Right lobe of liver (tissue), 6 donors: ENCODE measurements around the gene GRM7. TPM values are rescaled to one million over a fixed set of nuclear protein-coding genes. Genes with fewer than 3 reads are reported as not detected.
A peak's percentile ranks its signal among the peaks of the same experiment; 100 is the strongest.

Source experiments
- ATAC-seq, 4 donors: fragments of 200-7000 bp; cut with Tn5 transposase; one replicate each; pipeline ENCODE4 v1.9.1; 2020; ENCODE audit warnings: mild to moderate bottlenecking in 4 of 4, moderate library complexity in 4 of 4
- DNase-seq, 3 donors: peaks; one replicate each; pipeline ENCODE4 v3.0.0-alpha.2; 2020
- H3K27ac ChIP-seq, 3 donors: fragments of 200-600 bp; one replicate each; pipeline ENCODE4 v1.8.0; 2022
- H3K27me3 ChIP-seq, 2 donors: fragments of 200-600 bp; one replicate each; pipeline ENCODE4 v1.8.0; 2022
- H3K36me3 ChIP-seq, 4 donors: fragments of 200-600 bp; sonication (generic) in 1 of 4; one replicate each; pipeline versions ENCODE4 v1.5.1 to v1.8.0; 2017 to 2022; ENCODE audit warnings: control low read depth in 1 of 4
- H3K4me1 ChIP-seq, 4 donors: fragments of 200-600 bp; sonication (generic) in 1 of 4; one replicate each; pipeline versions ENCODE4 v1.5.1 to v1.8.0; 2017 to 2022; ENCODE audit warnings: control low read depth in 1 of 4
- H3K4me3 ChIP-seq, 3 donors: fragments of 200-600 bp; one replicate each; pipeline ENCODE4 v1.8.0; 2022
- H3K9me3 ChIP-seq, 4 donors: fragments of 200-600 bp; sonication (generic) in 1 of 4; one replicate each; pipeline versions ENCODE4 v1.5.1 to v1.8.0; 2017 to 2022; ENCODE audit warnings: control low read depth in 1 of 4
- POLR2A ChIP-seq: fragments of 450-650 bp; IDR thresholded peaks from one replicate; pipeline ENCODE4 v1.6.1; 2017; ENCODE audit warnings: antibody characterized with exemption, mild to moderate bottlenecking
- WGBS: methylation state at CpG from one replicate; pipeline ENCODE4 v1.1.6; 2018; ENCODE audit warnings: low coverage, low lambda C conversion rate; ENCODE audit not compliant: insufficient coverage; ENCODE audit errors: missing lambda C conversion rate; 5-methylcytosine and 5-hydroxymethylcytosine counted together
- intact Hi-C, 2 donors: fragments of 100-400 bp; cut with DNase I; formaldehyde crosslinking; loops; one replicate each; pipeline versions ENCODE4 v1.11.2 to v1.14.1; 2022
- total RNA-seq, 6 experiments: library from RNA; depleted of rRNA in 2 of 6; stranded (reverse); fragments of >200 nt in 2 of 6; fragmentation: NEBNext Ultra II Directional in 3 of 6; extraction: Animal tissue kit (Norgen Biotek cat#: 25700) in 3 of 6; gene quantifications; one replicate each; pipeline versions ENCODE4 v1.1.0 to v1.2.4, GENCODE V29; 2016 to 2023
- TF ChIP-seq, protein P1 (sequence below), 4 donors: fragments of 200-600 bp in 3 of 4; fragments of 450-650 bp in 1 of 4; IDR thresholded peaks; one replicate each; pipeline versions ENCODE4 v1.5.1 to v1.8.0; 2016 to 2022; ENCODE audit warnings: antibody characterized with exemption in 4 of 4, mild to moderate bottlenecking in 2 of 4
- donor health status: DM: no; HTN: yes; CAD: no.
- donor health status: DM: no; HTN: no; CAD: no.
- donor health status: DM: no; HTN: no; CAD: no.
- donor health status: DM: no; HTN: yes; CAD: no.
- donor health status: DM: no; HTN: yes; CAD: no.

GRM7 gene
- total RNA-seq, 6 experiments from 2014 or later = 0.20 to 0.56 TPM; not detected in 4

DNA sequence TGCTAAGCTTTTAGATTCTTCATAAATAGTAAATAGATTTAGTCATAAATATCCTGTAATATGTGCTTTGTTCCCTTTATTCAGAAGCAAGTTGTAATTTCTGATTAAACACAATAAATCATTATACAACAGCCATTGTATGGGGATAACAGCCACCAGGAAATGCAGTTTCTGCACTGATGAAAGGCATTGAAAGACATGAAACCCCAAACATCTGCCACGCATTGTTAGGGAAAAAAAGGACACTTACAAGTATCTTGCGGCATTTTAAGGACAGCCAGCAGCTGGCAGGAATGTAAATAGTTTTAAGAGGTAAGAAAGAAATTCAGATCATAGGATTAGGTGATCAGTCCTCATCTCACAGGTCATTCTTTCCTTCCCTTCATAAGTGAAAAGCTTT is 839.6 kb downstream of the GRM7 start:
- ATAC-seq (no peak), DNase-seq (no peak)
- WGBS = 47% methylated on average over 2 of the region's 2 CpGs

DNA sequence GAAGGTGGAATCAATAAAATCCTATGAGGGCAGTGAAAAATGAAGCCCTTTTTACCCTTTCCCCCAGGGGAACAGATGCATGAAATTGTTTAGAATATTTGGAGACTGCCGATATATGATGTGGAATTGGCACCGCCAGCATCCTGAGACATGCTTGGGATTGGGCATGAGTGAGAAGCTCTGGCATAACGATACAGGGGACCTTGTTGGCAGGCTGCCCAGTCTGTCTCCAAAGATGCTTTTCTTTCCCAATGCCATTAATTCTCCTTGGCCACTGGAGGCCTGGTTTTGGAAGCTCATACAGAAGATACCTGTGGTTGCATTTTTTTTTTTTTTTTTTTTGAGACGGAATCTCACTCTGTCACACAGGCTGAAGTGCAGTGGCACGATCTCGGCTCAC is 840.1 kb downstream of the GRM7 start:
- intact Hi-C loops = no loop called here
- Histone ChIP-seq H3K27me3 (no peaks in the 10 kb centered on the region), H3K9me3 (no peaks in the 10 kb centered on the region), H3K4me3 (no peak overlapping the region), H3K4me1 (no peaks in the 10 kb centered on the region), H3K36me3 (no peaks in the 10 kb centered on the region), H3K27ac (no peak overlapping the region)
- DNase-seq (no peak), ATAC-seq (no peak)
- WGBS = no CpG with 5 or more reads among the region's 6 CpGs
- no peak for TF ChIP-seq POLR2A
- TF ChIP-seq, protein P1, sequence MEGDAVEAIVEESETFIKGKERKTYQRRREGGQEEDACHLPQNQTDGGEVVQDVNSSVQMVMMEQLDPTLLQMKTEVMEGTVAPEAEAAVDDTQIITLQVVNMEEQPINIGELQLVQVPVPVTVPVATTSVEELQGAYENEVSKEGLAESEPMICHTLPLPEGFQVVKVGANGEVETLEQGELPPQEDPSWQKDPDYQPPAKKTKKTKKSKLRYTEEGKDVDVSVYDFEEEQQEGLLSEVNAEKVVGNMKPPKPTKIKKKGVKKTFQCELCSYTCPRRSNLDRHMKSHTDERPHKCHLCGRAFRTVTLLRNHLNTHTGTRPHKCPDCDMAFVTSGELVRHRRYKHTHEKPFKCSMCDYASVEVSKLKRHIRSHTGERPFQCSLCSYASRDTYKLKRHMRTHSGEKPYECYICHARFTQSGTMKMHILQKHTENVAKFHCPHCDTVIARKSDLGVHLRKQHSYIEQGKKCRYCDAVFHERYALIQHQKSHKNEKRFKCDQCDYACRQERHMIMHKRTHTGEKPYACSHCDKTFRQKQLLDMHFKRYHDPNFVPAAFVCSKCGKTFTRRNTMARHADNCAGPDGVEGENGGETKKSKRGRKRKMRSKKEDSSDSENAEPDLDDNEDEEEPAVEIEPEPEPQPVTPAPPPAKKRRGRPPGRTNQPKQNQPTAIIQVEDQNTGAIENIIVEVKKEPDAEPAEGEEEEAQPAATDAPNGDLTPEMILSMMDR (IDR thresholded peaks at IDR 0.05) = no peak

More for the DNA sequence above, 839.6 kb downstream of the GRM7 start:
- no peaks in the 10 kb centered on the region for H3K4me1 ChIP-seq
- no peak for TF ChIP-seq POLR2A
- TF ChIP-seq, protein P1 (IDR thresholded peaks at IDR 0.05) = no peak
- no peaks in the 10 kb centered on the region for H3K36me3 ChIP-seq
- H3K9me3 ChIP-seq = no peaks in the 10 kb centered on the region
- H3K27ac ChIP-seq = no peak overlapping the region
- no peaks in the 10 kb centered on the region for H3K27me3 ChIP-seq
- no peak overlapping the region for H3K4me3 ChIP-seq
- intact Hi-C loops = no loop called here

DNA sequence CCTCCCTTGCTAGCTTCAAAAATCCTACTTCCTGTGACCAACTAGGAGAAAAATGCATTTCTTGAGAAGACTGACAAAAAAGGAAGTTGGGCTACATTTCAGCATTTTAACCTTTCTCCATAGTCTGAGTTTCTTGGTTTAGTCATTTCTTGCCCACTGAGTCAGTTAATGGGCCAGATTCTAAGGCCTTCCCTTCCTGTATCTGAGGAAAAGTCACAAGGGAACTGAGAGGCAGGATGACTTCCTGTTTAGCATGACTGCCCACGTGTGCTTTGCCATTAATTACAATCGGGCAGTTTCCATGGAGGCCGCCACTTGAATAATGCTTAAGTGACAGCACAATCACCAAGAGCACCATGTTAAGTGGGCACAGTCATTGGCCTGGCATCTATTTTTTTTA is 846.3 kb downstream of the GRM7 start:
- TF ChIP-seq, protein P1 (IDR thresholded peaks at IDR 0.05) = no peak
- TF ChIP-seq POLR2A = no peak
- ATAC-seq (peak in 1 of 4 donors; percentile 30), DNase-seq (no peak)
- Histone ChIP-seq H3K27ac (no peak overlapping the region), H3K36me3 (no peaks in the 10 kb centered on the region), H3K27me3 (no peaks in the 10 kb centered on the region), H3K4me3 (no peak overlapping the region), H3K4me1 (no peaks in the 10 kb centered on the region), H3K9me3 (no peaks in the 10 kb centered on the region)
- intact Hi-C loops = no loop called here
- WGBS = 49% methylated on average over 3 of the region's 3 CpGs

DNA sequence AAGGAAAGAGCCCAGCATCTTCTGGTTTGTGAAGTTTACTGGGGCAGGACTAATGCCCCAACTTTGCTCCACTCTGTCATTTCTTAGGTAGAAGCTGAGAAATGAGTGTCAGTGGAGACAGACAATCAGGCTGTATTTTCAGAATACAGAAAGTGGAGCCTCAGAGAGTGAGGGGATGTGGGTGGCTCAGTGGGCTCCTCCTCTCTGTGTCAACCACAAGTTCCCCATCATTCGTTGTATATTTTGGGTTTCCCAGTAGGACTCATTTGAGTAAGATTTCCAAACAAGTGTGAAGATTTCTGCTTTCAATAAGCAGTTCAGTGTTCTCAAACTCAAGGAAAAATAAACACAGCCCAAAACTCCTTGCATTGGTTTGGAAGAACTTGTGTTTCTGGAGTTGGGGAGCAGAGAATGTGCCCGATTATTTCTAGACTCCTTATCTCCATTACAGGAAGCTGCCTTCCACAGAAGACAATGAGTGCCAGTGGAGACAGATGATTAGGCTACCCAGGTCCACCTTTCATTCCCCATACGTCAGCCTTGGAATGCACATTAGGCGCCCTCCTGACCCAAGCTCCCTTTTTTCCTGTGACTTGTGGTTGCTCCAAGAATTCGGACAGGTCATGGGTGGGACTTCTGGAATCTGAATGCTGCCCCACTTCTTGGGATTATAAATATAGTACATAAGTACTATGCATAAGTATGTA is 848.6 kb downstream of the GRM7 start:
- Histone ChIP-seq H3K9me3 (no peaks in the 10 kb centered on the region), H3K4me3 (no peak overlapping the region), H3K4me1 (no peaks in the 10 kb centered on the region), H3K27ac (no peak overlapping the region), H3K36me3 (no peaks in the 10 kb centered on the region), H3K27me3 (no peaks in the 10 kb centered on the region)
- 68% methylated on average over 5 of the region's 5 CpGs for WGBS
- ATAC-seq = no peak
- intact Hi-C loops = no loop called here
- TF ChIP-seq POLR2A = no peak
- TF ChIP-seq, protein P1 (IDR thresholded peaks at IDR 0.05) = no peak
- DNase-seq = no peak
